Stimulated activated CD4-positive, alpha-beta T cell treated with anti-CD3 and anti-CD28 coated beads, TNF-alpha, amount 100 ng/mL, for 24 hours (primary cell): ENCODE data around the gene DHRSX.
"Not testable (repeated sequence)": the region's sequence is repeated elsewhere in the genome, so short reads cannot be mapped to it uniquely, and the experiment has no call there.

ENCODE experiments used
- DNase-seq, 3 experiments: peaks; one replicate each; pipeline ENCODE4 v3.0.0-alpha.2; 2020; ENCODE audit warnings: low read depth in 3 of 3

The DHRSX gene

DNA sequence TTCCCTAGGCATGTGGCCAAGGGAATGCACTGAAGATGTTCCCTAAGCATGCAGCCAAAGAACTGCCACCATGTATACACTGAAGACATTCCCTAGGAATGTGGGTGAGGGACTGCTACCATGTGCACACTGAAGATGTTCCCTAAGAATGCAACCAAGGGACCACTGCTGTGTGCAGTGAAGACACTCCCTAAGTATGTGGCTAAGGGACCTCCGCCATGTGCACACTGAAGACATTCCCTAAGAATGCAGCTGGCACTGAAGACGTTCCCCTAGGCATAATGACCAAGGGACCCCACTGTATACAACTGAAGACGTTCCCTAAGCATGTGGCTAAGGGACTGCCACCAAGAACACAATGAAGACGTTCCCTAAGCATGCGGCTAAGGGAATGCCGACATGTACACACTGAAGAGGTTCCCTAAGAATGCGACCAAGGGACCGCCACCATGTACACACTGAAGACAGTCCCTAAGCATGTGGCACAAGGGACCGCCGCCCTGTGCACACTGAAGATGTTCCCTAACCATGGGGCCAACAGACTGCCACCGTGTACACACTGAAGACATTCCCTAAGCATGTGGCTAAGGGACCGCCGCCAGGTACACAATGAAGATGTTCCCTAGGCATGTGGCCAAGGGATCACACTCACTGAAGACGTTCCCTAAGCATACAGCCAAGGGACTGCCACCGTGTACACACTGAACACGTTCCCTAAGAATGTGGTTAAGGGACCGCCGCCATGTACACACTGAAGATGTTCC, 25.6 kb downstream of the DHRSX start:
- DNase-seq, result no peak

DNA sequence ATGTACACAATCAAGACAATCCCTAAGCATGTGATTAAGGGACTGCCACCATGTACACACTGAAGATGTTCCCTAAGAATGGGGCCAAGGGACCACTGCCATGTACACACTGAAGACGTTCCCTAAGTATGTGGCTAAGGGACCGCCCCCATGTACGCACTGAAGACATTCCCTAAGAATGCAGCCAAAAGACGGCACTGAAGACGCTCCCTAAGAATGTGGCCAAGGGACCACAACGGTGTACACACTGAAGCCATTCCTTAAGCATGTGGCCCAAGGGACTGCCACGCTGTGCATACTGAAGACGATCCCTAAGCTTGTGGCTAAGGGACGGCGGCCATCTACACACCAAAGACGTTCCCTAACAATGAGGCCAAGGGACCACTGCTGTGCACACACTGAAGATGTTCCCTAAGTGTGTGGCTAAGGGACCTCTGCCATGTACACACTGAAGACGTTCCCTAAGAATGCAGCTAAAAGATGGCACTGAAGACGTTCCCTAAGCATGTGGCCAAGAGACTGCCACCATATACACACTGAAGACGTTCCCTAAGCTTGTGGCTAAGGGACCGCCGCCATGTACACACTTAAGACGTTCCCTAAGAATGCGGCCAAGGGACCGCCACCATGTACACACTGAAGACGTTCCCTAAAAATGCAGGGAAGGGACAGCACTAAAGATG, 26.4 kb downstream of the DHRSX start:
- DNase-seq, result no peak

DNA sequence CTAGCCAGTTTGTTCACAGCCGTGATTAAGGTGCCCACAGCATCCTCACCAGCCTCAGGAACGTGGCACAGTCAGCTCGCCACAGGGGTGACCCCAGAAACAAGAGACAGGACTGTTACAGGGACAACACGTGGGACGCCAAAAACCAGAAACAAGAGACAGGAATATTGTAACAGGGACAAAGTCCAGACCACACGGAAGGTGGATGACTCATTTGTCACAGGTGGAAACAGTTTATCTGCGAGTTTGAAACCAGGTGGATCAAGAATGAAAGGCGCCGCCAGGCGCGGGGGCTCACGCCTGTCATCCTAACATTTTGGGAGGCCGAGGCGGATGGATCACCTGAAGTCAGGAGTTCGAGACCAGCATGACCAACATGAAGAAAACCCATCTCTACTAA, 27.7 kb downstream of the DHRSX start:
- not testable (repeated sequence) for DNase-seq

DNA sequence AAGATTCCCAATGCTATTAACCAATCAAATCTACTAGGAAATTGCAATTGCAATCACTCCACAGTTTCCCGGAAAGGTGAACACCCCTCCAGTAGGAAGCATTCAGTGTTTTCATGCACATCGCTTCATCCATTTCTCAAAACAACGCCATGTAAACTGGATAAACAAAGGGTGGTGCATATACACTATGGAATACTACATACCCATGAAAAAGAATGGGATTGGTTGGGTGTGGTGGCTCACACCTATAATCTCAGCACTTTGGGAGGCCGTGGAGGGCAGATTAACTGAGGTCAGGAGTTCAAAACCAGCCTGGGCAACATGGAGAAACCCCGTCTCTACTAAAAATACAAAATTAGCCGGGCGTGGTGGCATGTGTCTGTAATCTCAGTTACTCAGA, 29.1 kb downstream of the DHRSX start:
- no peak for DNase-seq

DNA sequence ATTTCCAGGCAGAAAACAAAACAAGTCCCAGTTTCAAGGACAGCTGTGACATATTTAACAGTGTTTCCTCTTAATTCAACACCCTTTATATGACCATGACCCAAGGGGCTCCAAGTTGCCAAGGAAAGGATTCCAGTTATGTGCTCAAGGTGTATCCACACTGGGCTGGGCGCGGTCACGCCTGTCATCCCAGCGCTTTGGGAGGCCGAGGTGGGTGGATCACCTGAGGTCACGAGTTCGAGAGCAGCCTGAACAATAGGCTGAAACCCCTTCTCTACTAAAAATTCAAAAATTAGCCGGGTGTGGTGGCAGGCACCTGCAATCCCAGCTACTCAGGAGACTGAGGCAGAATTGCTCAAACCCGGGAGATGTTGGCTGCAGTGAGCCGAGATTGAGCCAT, 29.6 kb downstream of the DHRSX start:
- DNase-seq, result not testable (repeated sequence)

DNA sequence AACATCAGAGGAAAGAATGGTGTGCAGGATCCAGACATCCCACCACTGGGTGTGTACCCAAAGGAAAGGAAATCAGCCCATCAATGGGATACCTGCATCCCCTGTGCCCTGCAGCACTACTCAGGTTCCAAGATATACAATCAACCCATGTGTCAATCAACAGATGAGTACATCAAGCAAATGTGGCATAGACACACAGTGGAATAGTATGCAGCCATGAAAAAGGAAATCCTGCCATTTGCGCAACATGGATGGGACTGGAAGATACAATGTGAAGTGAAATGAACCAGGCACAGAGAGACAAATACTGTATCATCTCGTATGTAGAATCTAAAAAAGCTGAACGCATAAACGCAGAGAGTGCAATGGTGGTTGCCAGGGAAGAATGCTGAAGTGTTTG, 30.9 kb downstream of the DHRSX start:
- not testable (repeated sequence) for DNase-seq

DNA sequence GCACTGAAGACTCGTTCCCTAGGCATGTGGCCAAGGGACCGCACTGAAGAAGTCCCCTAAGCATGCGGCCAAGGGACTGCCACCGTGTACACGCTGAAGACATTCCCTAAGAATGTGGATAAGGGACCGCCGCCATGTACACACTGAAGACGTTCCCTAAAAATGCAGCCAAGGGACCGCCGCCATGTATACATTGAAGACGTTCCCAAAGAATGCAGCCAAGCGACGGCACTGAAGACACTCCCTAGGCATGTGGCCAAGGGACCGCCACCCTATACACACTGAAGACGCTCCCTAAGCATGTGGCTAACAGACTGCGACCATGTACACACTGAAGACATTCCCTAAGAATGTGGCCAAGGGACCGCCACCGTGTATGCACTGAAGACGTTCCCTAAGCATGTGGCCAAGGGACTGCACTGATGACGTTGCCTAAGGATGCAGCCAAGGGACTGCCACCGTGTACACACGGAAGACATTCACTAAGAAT, 31.5 kb downstream of the DHRSX start:
- no peak for DNase-seq

DNA sequence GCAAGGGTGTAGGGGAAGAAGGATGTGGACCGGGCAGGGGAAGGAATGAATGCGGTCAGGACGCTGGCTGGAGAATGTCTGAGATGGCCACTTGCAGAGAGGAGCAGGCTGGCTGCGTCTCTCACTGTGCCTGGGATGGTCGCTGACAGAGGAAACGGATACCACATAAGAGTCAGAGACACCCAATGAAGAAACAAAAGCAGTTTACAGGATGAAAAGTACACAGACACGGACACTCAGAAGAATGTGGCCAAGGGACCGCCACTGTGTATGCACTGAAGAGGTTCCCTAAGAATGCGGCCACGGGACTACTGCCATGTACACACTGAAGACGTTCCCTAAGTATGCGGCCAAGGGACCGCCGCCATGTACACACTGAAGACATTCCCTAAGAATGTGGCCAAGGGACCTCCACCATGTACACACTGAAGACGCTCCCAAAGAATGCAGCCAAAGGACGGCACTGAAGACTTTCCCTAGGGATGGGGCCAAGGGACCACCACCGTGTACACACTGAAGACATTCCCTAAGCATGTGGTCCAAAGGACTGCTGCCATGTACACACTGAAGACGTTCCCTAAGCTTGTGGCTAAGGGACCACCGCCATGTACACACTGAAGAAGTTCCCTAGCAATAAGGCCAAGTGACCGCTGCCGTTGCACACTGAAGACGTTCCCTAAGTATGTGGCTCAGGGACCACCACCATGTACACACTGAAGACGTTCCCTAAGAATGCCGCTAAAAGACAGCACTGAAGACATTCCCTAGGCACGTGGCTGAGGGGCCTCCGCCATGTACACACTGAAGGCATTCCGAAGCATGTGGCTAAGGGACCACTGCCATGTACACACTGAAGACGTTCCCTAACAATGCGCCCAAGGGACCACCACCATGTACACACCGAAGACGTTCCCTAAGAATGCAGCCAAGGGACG, 32.2 kb downstream of the DHRSX start:
- DNase-seq, result no peak

DNA sequence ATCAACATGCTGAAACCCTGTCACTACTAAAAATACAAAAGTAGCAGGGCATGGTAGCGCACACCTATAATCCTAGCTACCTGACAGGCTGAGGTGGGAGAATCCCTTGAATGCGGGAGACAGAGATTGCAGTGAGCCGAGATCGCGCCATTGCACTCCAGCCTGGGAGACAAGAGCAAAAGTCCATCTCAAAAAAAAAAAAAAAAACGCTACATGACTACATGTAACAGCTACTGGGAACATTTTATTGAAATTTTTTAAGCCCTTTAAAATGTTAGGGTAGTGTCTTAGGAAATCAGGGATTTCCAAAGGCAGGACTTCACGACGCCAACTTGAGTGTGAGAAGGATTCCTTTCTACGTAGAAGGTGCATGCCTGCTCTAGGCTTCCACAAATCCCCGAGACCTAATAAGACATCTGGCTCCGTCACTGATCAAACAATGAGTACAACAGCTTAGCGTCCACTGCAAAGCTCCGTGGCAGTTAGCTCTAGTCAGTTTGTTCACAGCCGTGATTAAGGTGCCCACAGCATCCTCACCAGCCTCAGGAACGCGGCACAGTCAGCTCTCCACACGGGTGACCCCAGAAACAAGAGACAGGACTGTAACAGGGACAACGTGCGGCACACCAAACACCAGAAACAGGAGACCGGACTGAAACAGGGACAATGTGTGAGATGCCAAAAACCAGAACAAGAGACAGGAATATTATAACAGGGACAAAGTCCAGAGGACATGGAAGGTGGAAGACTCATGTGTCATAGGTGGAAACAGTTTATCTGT, 33.7 kb downstream of the DHRSX start:
- no peak for DNase-seq

DNA sequence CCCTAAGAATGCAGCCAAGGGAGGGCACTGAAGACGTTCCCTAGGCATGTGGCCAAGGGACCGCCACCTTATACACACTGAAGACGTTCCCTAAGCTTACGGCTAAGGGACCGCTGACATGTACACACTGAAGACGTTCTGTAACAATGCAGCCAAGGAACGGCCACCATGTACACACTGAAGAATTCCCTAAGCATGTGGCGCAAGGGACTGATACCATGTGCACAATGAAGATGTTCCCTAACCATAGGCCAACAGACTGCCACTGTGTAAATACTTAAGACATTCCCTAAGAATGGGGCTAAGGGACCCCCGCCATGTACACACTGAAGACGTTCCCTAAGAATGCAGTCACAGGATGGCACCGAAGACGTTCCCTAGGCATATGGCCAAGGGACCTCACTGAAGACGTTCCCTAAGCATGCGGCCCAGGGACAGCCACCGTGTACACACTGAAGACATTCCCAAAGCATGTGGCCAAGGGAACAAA, 36.1 kb downstream of the DHRSX start:
- DNase-seq, result no peak

DNA sequence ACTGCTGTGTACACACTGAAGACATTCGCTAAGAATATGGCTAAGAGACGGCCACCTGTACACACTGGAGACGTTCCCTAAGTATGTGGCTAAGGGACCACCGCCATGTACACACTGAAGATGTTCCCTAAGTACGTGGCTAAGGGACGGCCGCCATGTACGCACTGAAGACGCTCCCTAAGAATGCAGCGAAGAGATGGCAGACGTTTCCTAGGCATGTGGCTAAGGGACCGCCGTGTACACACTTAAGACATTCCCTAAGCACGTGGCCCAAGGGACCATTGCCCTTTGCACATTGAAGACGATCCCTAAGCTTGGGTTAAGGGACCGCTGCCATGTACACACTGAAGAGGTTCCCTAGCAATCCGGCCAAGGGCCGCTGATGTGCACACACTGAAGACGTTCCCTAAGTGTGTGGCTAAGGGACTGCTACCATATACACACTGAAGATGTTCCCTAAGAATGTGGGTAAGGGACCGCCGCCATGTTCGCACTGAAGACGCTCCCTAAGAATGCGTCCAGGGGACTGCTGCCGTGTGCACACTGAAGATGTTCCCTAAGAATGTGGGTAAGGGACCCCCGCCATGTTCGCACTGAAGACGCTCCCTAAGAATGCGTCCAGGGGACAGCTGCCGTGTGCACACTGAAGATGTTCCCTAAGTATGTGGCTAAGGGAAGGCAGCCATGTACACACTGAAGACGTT, 36.7 kb downstream of the DHRSX start:
- no peak for DNase-seq

DNA sequence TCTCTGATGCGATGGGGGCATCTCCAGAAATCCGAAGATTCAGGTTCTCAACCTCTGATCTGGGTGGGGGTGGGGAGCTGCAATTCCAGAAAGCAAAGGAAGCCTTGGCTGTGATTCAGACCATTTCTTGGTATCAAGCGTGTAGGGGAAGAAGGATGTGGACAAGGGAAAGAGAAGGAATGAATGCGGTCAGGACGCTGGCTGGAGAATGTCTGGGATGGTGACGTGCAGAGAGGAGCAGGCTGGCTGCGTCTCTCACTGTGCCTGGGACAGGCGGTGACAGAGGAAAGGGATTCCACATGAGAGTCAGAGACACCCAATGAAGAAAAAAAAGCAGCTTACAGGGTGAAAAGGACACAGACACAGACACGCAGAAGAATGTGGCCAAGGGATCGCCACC, 37.3 kb downstream of the DHRSX start:
- DNase-seq, result not testable (repeated sequence)

DNA sequence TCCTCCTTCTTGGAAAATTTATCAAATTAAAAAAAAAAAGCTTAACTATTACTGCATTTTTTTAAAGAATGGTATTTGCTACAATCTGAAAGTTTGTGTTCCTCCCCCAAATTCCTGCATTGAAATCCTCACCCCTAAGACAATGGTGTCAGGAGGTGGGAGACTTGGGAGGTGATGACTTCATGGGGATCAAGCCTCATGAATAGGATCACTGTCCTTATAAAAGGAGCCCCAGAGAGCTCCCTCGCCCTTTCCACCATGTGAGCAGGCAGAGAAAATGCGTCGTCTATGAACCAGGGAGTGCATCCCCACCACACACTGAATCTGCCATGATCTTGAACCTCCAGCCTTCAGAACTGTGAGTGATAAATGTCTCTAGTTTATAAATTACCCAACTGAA, 38.0 kb downstream of the DHRSX start:
- no peak for DNase-seq

DNA sequence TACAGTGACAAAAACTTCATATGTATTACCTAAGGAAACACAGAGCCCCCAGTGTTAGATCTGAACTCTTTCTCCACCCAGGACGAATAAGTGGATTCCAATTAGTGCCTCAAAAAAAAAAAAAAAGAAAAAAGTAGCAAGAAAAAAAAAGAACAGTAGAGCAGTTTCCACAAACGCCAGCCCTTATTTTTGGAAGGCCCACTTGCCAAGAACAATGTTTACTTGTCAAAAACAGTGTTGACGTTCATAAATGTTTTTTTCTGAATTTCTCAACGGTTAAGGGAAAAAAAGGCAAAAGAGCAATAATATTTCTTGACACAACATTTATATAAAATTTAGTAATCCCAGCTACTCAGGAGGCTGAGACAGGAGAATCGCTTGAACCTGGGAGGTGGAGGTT, 38.7 kb downstream of the DHRSX start:
- DNase-seq, result no peak

DNA sequence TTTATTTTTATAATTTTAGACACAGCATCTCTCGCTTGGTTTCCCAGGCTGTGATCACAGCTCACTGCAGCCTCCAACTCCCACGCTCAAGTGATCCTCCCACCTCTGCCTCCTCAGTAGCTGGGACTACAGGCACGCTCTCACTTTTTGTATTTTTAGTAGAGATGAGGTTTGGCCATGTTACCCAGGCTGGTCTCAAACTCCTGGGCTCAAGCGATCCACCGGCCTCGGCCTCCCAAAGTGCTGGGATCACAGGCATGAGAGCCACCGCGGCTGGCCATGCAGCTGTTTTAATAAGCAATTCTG, 39.1 kb downstream of the DHRSX start:
- no peak for DNase-seq

DNA sequence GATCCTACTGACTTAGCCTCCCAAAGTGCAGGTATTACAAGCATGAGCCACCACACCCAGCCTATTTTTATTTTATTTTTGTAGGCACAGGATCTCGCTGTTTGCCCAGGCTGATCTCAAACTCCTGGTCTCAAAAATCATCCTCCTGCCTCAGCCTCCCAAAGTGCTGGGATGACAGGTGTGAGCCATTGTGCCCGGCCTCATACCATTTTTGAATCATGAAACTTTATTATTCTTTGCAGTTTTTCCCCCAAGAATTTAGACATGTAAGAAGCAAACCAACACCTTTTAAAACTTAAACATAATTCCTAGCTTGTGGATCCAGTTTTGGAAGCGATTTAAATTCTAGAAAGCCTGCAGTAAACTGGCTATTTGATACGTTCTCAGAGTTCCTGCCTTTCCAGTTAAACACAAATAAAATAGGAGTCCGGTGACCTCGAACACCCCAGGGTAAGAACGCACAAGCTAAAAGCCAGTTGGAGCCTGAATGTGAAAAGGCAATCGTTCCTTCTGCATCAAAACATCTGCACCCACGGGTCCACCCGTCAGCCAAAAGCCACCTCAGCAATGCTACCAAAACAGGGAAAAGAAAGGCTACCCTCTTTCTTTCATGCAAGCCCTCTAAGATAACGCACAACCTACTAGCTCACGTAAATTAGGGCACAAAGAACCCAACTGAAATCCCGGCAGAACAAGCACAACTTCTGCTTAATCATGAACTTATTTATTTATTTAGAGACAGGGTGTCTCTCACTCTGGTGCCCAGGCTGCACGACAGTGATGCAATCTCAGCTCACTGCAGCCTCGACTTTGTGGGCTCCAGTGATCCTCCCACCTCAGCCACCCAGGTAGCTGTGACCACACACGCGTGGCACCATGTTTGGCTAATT, 39.7 kb downstream of the DHRSX start:
- not testable (repeated sequence) for DNase-seq

DNA sequence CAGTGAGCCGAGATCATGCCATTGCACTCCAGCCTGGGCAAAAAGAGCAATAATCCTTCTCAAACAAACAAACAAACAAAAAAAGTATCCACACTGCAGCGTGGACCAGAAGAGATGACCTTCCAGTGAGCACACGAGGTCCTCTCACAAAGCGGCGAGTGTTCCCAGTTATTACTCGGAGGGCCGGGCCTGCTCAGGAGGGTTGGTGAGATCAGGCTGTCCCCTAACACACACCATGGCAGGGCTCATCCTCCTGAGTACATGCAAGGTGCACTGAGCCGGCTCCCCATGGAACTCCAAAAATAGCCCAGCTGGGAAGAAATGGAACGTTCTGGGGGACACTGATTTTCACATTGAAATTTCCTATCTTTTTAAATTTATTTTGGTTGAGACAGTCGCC, 40.7 kb downstream of the DHRSX start:
- DNase-seq, result not testable (repeated sequence)

DNA sequence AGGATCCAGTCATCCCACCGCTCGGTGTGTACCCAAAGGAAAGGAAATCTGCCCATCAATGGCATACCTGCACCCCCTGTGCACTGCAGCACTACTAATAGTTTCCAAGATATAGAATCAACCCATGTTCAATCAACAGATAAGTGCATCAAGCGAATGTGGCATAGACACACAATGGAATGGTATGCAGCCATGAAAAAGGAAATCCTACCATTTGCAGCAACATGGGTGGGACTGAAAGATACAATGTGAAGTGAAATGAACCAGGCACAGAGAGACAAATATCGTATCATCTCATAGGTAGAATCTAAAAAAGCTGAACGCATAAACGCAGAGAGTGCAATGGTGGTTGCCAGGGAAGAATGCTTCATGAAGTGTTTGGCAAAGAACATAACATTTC, 42.5 kb downstream of the DHRSX start:
- no peak for DNase-seq

DNA sequence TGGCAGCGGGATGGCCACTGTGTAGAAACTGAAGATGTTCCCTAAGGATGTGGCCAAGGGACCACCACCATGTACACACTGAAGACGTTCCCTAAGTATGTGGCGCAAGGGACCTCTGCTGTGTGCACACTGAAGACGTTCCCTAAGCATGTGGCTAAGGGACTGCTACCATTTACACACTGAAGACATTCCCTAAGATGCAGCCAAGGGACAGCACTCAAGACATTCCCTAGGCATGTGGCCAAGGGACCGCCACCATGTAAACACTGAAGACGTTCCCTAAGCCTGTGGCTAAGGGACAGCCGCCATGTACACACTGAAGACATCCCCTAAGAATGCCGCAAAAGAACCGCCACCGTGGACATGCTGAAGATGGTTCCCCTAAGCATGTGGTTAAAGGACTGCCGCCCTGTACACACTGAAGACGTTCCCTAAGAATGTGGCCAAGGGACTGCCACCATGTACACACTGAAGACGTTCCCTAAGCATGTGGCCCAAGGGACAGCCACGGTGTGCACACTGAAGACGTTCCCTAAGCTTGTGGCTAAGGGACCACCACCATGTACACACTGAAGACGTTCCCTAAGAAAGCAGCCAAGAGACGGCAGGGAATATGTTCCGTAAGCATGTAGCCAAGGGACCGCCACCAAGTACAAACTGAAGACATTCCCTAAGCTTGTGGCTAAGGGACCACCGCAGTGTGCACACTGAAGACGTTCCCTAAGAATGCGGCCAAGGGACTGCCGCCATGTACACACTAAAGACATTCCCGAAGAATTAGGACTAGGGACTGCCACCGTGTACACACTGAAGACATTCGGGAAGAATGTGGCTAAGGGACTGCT, 43.3 kb downstream of the DHRSX start:
- DNase-seq, result no peak
